NCI-H526 treated with DMSO at 0.1 percent for 48 hours (cell line): ENCODE data around the gene ZNF564.
"Not testable (repeated sequence)": the region's sequence is repeated elsewhere in the genome, so short reads cannot be mapped to it uniquely, and the experiment has no call there.

ENCODE experiments used
- DNase-seq: peaks from one replicate; lab custom pipeline; 2025; lab: John Stamatoyannopoulos, UW

The ZNF564 gene

DNA sequence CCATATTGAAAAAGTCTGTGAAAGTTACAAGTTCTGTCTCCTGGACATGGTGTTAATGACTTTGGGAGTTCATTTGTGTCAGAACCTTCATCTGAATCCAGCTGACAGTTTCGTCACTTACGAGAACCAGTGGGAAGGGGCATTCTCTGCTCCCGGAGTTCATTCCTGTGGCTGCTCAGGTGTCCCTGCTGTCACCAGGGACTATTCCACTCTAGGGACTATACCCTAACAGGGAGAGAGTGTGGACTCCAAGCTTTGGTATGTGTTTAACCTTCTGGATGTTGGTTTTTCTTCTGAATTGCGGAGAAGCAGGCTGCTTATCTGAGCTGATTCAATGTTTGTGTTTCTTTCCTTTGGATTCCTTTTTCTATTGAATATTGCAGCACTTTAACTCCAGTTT lies 54.2 kb downstream of the ZNF564 start:
- DNase-seq: no peak

DNA sequence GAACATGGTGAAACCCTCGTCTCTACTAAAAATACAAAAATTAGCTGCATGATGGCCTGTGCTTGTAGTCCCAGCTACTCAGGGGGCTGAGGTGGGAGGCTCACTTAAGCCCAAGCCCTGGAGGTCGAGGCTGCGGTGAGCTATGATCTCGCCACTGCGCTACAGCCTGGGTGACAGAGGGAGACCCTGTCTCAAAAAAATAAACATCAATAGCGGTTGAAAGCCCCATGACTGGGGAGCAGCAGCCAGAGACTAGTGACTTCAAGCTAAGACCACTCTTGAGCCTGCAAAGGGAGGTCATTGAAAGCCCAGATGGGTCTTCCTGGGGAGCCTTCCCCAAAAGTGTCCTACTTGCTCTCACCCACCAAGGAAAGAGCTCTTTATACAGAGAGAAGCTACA lies 54.8 kb downstream of the ZNF564 start:
- no peak for DNase-seq

DNA sequence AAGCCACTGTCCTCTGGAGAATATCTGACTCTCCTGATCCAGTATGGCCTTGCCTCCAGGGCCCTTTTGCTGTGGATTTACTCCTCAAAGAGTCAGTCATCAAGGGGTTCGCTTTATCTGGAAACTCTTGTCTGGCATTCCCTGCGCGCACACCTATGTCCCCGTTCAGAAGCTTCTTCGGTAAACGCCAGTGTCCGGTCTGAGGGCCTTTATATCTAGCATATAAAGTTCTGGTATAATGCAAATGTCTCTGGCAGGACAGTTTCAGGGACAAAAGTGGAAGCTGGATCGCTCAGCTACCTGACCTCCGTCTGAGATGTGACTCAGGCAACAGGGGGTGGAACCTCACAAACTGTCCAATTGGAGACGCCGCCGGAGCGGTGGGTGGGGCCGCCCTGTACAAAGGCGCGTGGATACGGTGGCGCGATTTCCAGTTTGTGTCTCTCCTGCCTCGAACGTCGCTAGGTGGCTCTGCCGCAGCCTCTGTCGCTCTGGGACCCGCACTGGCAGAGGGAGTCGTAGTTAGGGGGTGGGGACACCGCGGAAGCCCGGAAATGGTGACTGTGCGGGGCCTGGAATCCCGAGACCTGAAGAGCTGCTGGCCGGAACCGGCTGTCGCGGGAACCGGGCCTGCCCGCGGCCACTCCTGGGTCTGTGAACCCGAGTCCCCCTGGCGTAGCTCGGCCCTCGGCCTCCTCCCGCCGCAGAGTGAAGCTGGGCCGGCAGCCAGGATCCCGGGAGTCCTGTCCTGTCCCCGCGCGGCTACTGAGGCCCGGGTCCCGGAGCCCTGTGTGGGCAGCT lies 56.1 kb downstream of the ZNF564 start:
- DNase-seq: peak; percentile 85

DNA sequence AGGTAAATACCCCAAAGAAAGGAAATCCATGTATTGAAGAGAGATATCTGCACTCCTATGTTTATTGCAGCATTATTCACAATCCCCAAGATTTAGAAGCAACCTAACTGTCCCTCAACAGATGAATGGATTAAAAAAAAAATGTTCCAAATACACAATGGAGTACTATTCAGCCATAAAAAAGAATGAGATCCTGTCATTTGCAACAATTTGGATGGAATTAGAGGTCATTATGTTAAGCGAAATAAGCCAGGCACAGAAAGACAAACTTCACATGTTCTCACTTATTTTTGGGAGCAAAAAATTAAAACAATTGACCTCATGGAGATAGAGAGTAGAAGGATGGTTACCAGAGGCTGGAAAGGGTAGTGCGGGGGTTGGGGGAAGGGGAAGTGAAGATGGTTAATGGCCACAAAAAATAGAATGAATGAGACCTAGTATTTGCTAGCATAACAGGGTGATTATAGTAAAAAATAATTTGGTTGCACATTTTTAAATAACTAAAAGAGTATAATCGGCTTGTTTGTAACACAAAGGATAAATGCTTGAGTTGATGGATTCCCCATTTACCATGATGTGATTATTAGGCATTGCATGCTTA lies 56.9 kb downstream of the ZNF564 start:
- DNase-seq: no peak

DNA sequence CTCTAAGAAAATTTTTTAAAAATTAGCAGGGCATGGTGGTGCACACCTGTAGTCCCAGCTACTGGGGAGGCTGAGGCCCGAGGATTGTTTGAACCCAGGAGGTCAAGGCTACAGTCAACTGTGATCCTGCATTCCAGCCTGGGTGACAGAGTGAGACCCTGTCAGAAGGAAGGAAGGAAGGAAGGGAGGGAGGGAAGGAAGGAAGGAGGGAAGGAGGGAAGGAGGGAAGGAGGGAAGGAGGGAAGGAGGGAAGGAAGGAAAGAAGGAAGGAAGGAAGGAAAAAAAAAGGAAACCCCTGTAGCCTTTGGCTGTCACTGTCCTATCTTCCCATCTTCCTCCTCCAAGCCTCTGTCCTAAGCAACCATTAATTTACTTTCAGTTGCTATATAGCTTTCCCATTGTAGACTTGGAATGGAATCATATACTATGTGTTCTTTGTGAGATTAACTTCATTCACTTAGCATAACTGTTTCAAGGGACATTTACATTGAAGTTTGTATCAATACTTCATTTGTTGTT lies 65.0 kb downstream of the ZNF564 start:
- DNase-seq: not testable (repeated sequence)

DNA sequence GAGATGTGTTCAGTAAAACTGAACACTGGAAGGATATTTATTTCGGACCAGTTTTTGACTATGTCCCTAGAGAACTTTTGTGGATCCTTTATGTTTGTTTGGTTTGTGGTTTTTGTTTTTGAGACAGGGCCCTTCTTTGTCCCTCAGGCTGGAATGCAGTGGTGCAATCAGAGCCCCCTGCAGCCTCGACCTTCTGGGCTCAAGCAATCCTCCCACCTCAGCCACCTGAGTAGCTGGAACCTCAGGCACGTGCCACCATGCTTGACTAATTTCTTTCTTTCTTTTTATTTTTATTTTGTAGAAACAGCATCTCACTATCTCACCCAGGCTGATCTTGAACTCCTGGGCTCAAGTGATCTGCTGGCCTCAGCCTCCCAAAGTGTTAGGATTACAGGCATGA lies 65.7 kb downstream of the ZNF564 start:
- no peak for DNase-seq

DNA sequence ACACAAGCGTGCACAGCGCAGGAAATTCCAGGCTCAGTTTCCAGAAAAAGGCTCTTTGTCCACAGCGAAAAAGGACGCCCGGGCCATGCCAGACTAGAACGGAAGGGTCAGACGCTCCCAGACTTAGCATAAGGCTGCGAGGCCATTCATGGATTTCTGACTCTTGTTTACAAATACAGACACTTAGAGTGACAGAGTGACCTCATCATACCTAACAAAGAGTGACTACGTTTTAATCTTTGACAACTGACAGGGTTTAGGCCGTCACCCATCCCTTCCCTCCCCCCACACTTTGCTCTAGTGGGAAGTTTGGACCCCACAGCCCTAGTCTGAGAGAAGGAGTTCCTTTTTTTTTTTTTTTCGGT lies 66.2 kb downstream of the ZNF564 start:
- no peak for DNase-seq

DNA sequence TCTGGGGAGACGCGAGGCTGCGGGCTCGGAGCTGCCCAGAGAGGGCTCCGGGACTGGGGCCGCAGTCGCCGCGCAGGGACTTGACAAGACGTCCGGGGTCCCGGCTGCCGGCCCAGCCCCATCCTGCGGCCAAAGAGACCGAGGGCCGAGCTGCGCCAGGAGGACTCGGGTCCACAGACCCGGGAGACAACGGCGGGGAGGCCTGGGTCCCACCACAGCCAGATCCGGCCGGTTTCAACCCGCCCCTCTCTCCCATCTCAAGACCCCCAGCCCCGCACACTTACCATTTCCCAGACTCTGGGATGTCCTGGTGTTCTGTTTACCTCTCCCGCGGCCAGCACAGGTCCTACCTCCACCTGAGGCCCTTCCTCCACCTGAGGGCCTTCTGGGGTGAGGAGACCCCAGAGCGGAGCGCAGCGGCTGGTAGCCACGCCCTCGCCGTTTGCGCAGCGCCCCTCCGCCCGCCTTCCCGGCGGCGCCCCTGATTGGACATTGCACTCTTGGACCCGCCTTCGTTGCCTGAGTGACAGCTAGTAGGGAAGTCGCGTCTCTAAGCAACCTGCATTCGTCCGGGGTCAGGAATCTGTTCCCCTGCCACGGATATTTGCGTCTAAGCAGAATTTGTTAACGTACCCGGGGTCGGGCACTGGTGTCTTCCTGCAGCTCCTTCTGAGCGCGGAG lies 66.8 kb downstream of the ZNF564 start, which contains the start of gene ZNF709:
Gene ZNF709, minus strand, starts transcription at position 446 of the 681 bp plus-strand sequence. Its CDS starts 159 bp downstream, at position 287.
- DNase-seq: peak; percentile 65

DNA sequence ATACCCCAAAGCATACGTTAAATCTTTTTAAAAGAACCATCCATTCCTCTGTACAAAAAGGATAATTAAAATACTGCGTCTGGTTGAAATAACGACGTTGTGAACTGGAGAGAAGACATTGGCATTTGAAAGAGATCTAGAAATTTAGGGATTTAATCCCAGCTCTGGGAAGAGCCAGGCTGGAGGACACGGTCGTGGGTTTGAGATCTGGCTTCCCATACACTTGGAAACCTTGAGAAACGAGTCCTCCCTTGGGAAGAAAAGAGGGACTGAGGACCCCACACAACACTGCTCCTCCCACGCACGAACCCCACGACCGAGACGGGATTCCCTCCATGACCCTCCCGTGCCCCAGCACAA lies 67.3 kb downstream of the ZNF564 start:
- DNase-seq: no peak

DNA sequence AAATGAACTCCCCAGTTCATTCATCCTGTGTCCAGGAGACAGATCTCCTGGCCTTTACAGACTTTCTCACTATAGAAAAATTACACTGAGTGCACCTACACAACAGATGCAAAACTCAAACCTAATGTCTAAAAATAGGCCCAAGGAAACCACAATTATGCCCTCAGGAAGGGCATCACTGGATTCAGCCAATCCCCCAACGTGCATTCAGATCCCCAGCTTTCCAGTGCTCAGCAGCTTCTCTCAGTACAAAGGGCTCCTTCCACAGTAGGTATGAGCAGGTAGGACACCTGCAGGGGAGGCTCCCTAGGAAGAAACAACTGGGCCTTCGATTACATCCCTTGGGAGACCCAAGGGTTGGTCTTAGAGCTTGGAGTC lies 68.8 kb downstream of the ZNF564 start:
- DNase-seq: no peak

DNA sequence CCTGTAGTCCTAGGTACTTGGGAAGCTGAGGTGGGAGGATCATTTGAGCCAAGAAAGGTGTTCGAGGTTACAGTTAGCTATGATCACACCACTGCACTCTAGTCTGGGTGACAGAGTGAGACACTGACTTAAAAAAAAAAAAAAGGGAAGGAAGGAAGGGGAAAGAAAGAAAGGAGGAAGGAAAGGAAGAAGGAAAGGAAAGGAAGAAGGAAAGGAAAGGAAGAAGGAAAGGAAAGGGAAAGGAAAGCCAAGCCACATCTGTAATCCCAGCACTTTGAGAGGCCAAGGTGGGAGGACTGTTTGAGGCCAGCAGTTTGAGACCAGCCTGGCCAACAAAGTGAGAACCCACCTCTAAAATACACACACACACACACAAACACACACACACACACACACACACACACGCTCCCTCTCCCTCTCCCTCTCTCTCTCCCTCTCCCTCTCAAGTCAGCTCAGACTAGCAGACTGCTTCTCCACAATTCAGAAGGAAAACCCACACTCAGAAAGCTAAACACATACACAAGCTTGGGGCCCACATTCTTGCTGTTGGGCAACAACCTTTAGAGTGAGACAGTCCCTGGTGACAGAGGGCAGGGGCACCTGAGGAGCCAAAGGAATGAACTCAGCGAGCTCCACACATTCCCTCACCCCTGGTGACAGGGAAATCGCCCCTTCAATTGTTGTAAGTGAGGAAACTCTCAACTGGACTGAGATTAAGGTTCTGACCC lies 69.3 kb downstream of the ZNF564 start:
- no peak for DNase-seq

DNA sequence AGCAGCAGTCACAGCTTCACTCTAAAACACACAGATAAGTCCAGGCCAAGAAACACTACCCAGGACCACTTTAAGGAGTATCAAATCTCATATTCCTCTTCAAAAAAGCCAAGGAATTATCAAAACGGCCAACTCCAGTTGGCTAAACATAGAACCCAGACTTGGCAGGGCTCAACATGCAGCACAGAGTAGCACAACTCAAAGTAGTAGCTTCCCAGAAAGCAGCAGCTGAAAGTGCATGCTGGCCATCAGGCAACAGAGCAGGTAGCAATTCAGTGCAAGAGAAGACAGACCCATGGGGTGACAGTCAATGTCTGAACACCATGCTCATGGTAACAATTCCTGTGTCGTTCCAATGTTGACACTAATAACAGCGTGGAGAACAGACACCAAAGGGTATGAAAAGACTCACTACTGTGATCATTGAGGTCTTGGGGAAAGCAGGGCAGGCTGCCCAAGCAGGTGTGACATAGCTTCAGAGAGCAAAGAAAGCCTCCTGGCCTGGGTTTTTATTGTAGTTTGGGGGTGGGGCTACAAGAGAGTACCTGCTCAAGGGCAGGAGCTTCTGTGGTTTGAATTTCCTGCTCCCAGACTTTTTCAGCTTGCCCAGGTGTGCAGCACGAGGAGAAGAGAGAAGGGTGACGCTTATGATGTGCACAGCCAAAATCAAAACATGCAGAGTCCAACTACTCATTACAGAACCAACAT lies 72.9 kb downstream of the ZNF564 start:
- no peak for DNase-seq
